Middle frontal gyrus (tissue), 1 donor: ENCODE results near the gene COL9A2.

ENCODE experiments used
- DNase-seq: peaks from one replicate; pipeline ENCODE4 v3.0.0-alpha.2; 2015; ENCODE audit warnings: low spot score; ENCODE audit errors: extremely low spot score

Gene COL9A2

DNA sequence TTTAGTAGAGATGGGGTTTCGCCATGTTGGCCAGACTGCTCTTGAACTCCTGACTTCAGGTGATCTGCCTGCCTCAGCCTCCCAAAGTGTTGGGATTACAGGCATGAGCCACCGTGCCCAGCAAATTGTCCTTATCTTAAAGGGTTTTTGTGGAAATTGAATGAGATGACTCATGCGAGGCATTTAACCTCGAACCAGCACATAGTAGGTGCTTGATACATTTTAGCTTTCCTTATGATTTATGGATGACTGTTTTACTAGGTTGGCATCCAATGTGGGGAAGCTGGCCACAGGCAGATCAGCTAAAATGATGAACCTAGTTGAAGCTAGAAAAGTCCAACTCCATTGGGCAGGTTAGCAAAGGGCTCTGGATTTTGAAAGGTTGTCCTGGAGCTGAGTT, 1.4 kb upstream of the COL9A2 start:
- no peak for DNase-seq

GRCh38 chr1:40317394-40318074, 448 bp upstream of the COL9A2 start:
- DNase-seq: no peak

- DNase-seq: no peak
Observed at GRCh38 chr1:40315795-40316594, 1.1 kb downstream of the COL9A2 start.

DNA sequence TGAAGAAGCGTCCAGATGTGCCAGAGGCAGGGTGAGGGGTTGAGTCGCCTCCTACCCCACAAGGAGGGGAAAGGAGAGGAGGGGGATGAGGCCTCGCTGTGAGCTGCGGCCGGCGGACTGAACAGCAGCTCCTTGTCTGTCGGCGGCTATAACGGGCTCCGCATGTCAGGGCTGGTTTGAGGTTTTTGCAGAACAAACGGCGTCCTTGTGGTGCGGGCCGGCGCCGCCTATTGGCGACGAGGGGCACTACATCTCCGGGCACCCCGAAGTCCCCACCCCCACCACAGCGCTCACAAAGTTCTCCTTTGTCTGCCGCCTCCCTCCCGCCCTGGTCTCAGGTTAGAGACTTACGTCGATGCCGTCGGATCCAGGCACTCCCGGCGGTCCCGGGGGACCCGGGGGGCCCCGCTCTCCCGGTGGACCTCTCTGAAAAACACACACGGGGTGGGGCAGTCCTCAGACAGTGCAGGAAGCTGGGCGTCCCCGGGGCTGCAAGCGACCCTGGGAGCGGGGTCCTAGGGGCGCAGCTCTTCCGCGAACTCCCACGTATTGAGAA, 1.8 kb downstream of the COL9A2 start:
- DNase-seq: peak; percentile 80

GRCh38 chr1:40314721-40315238, 2.3 kb downstream of the COL9A2 start:
- DNase-seq: no peak

GRCh38 chr1:40313958-40314720, 2.9 kb downstream of the COL9A2 start:
- no peak for DNase-seq

DNA sequence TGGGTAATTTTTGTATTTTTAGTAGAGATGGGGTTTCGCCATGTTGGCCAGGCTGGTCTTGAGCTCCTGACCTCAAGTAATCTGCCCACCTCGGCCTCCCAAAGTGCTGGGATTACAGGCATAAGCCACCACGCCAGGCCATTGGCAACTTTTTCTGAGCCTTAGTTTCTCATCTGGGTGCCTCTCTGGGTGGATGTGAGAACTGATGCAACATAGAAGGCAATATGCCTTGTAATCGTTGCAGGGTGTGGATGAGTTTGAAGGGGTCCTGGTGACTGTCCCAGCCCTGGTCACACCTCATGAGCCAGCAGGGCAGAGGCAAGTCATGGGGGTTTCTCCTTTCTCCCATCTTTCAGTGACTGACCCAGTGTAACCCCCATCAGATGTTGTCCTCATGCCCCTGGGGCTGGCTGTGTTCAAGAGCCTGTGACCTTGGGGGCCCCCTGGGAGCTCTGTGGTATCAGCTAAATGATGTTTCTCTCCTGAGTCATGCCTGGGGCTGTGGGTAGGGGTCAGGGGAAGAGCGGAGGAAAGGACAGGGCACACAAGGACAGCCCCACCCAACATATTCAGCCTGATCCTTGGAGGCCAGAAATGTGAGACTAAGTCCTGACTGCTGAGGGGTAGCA, 3.6 kb downstream of the COL9A2 start:
- DNase-seq: no peak

DNA sequence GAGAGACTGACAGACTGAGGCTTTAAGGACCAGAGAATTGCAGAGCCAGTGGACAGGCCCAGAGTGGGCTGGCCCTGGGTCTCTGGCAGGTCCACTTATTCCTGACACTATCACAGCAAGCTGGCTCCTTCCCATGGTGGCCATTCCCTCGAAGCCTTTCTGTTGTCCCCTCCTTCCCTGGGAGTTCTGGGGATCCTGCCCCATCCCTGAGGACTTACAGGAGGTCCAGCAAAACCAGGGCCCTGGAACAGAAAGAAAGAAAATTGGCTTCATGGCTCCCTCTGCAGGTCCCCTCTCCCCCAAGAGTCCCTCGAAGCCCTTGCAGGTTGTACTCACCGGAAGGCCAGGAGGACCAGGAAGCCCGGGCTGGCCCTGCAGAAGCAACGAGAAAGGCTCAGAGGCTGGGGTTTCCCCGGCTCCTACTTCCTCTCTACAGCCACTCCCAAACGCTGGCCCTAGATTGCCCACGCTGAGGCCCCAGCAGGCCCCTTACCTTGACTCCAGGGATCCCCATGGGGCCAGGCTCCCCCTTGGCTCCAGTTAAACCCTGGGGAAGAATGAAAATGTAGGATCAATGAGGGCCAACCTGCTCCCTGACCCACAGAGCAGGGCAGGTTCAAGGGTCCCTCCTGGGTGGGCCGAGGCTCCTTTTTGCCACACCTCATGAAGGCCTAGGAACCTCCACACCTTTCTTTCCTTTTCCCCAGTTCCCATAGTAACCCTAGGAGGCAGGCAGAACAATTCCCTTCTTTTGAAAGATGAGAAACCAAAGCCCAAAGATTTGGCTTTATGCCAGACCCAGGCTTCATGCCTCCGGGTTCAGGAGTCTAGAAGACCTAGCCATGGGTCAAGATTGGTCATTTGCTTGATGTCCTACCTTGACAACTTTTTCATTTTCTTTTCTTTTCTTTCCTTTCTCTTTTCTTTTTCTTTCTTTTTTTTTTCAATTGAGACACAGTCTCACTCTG, 4.6 kb downstream of the COL9A2 start:
- DNase-seq: no peak

- no peak for DNase-seq
Observed at GRCh38 chr1:40311692-40312091, 5.4 kb downstream of the COL9A2 start.

- no peak for DNase-seq
Observed at GRCh38 chr1:40310983-40311642, 6.0 kb downstream of the COL9A2 start.

GRCh38 chr1:40310129-40310461, 7.0 kb downstream of the COL9A2 start:
- DNase-seq: no peak

DNA sequence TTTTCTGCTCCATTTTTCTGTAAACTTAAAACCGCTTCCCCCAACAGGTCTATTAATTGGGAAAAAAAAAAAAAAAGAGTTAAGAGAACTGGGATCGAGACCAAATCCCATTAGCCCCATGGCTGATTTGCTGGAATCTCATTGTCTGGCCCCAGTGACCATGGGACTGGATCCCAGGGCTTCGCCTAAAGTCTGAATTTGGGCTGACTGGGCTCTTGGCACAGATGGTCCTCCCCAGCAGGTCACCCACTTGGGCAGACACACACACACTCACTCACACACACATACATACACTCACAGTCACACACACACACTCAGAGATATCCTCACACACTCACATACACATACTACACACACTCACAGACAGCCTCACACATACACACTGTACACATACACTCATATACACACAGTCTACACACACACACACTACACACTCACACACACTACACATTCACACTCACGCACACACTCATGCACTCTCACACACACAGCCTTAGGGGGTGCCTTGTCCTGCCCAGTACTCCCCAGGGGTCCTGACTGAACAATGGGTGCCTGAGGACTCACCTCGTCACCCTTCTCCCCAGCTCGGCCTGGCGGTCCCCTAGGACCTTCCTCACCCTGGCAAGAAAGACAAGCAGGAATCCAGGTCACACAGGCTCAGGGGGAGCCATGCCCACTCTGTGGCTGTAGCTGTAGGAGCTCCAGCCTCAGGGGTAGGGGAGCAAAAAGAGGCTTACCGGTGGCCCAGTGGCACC, 7.5 kb downstream of the COL9A2 start:
- DNase-seq: no peak

GRCh38 chr1:40308036-40308727, 8.9 kb downstream of the COL9A2 start:
- peak; percentile 12 for DNase-seq

- no peak for DNase-seq
Observed at GRCh38 chr1:40307186-40307585, 9.9 kb downstream of the COL9A2 start.

DNA sequence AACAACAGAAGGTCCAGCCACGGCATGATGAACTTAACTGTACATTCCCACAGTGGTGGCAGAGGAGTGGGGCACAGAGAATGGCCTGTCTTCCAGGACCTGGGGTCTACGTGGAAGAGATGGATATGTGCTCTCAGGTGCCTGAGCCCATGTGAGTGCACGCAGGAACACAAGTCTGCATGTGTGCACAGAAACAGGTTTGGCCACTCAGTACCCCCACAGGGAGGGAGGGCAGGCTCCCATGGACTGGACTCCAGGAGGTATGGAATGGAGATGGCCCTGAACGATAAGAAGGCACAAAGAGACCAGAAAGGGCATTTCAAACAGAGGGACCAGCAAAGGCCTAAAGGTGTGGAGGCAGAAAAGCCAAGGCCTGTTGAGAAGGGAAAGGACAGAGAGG, 10.8 kb downstream of the COL9A2 start:
- no peak for DNase-seq

- no peak for DNase-seq
Observed at GRCh38 chr1:40305871-40306270, 11.2 kb downstream of the COL9A2 start.

DNA sequence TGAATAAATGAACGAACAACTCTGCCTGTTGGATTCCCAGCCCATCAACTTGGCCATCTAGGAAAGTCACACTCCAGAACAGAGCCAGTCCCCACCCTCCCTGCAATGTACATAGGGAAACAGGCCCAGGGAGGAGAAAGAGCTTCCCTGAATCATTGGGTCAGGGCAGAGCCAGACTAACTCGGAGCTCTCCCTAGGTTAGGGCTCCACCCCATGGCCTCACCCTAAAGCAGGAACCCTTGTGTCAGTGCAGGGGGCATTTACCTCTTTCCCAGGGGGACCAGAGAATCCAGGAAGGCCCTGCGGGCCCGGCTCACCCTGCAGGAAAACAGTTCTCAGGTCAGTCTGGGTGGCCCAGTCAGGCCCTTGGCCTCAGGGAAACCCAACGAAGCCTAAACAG, 11.6 kb downstream of the COL9A2 start:
- DNase-seq: no peak

GRCh38 chr1:40303790-40304189, 13.3 kb downstream of the COL9A2 start:
- no peak for DNase-seq
